Choroid plexus epithelial cell (primary cell): ENCODE data around the gene DBN1.

Source experiments
- DNase-seq: peaks from one replicate; pipeline ENCODE4 v3.0.0-alpha.2; 2010; ENCODE audit warnings: low read depth
- H3K4me3 ChIP-seq: 2 replicates; pipeline ENCODE4 v1.5.1; 2011; ENCODE audit warnings: low read depth, mild to moderate bottlenecking, control low read depth, low read length, moderate library complexity
- CTCF ChIP-seq: conservative IDR thresholded peaks from 2 replicates; pipeline ENCODE4 v1.5.1; 2011; ENCODE audit warnings: low read depth, mild to moderate bottlenecking, control low read depth, inconsistent platforms, low read length, moderate library complexity

DBN1 gene

DNA sequence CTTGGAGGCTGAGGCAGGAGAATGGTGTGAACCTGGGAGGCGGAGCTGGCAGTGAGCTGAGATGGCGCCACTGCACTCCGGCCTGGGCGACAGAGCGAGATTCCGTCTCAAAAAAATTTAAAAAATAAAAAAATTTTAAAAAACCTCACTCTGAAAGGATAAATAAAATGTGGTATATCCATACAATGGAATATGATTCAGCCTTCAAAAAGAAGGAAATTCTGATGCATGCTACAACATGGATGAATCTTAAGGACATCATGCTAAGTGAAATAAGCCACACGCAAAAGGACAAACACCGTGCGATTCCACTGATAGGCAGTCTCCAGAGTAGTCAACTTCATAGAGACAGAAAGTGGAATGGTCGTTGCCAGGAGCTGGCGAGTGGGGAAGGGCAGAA is 8.4 kb downstream of the DBN1 start:
- TF ChIP-seq CTCF: no peak
- no peak for DNase-seq
- no peak overlapping the region for H3K4me3 ChIP-seq

DNA sequence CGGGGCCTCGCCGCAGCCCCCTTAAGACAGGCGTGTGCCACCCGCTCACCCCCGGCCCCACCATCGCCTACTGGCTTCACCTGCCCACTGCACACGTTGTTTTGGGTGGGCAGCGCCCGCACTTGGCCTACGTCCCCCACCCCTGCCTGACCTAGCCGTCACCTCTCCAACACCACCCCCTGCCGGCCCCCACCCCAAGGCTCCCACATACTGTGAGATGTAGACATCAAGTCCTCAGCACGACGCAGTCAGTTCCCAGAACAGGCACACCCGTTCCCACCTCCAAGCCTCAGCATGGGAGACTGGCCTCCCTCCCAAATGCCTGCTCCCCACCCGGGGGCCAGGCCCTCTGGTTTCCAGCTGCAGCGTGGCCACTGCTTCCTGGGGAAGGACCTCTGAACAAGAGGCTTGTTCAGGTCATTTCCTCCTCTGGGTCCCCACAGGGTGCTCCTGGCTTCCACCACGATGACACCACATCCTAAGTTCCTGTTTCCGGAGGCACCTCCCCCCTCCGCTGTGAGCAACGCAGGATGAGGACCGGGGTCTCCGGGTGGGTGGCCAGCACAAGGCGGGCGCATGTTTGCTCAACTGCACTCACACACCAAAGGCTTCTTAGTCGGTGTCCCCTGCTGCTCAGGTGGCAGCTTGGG is 11.3 kb downstream of the DBN1 start:
- no peak for TF ChIP-seq CTCF
- no peak overlapping the region for H3K4me3 ChIP-seq
- DNase-seq: peak; percentile 73

DNA sequence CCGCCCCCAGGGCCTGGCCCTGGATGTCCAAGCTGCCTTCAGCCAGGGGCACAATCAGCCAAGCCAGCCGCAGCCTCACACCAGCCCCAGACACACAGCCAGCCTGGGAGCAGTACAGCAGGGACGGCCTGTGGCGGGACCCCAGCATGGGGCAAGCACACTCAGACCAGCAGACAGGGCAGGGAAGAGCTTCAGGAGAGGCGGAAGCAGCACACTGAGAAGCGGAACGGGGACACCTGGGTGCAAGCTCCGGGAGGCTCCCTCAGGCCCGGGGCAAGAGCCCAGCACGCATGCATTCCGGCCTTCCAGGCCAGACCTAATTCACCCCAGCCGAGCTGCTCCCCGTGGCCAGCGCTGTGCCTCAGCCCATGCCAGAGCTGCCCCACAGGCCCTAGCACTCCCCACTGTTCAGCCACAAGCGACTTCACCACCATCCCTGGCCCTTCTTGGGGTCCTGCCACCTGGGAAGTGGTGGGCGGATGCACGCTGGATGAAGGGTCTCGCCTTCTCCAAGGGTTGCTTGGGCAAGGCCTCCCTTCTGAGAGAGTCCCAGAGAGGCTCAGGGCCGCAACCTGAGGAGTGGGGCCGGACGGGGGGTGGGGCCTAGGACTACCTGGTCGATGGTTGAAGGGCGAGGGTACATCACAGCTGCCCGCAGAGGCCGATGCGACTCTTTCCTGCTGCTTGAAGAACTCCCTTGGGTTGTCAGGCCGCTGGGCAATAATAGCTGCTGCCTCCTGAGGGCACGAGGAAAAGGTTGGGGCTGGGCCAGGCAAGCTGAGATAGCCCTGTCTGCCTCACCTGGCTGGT is 13.4 kb downstream of the DBN1 start:
- no peak for DNase-seq
- H3K4me3 ChIP-seq: no peak overlapping the region
- no peak for TF ChIP-seq CTCF

- no peak overlapping the region for H3K4me3 ChIP-seq
- no peak for TF ChIP-seq CTCF
- no peak for DNase-seq
Observed at GRCh38 chr5:177459357-177459756, 14.1 kb downstream of the DBN1 start.

GRCh38 chr5:177458912-177459350 is 14.5 kb downstream of the DBN1 start:
- TF ChIP-seq CTCF: no peak
- DNase-seq: peak; percentile 36

GRCh38 chr5:177457852-177458681 is 15.4 kb downstream of the DBN1 start:
- TF ChIP-seq CTCF: no peak
- no peak overlapping the region for H3K4me3 ChIP-seq
- no peak for DNase-seq

More at GRCh38 chr5:177458912-177459350, 14.5 kb downstream of the DBN1 start:
- no peak overlapping the region for H3K4me3 ChIP-seq
